NOMO-1 (cell line): Measurements from ENCODE around the gene DPM3.
"Not testable (repeated sequence)": the region's sequence is repeated elsewhere in the genome, so short reads cannot be mapped to it uniquely, and the experiment has no call there.

Experiments
- DNase-seq, 2 experiments: peaks; one replicate each; lab custom pipeline; 2025; ENCODE audit not compliant: unreplicated experiment in 2 of 2; lab: John Stamatoyannopoulos, UW

DPM3 gene

GRCh38 chr1:155126556-155127104 lies 13.7 kb downstream of the DPM3 start:
- DNase-seq, result no peak

- no peak for DNase-seq
Observed at GRCh38 chr1:155125946-155126555, 14.3 kb downstream of the DPM3 start.

GRCh38 chr1:155125511-155125945 lies 14.8 kb downstream of the DPM3 start:
- DNase-seq, result no peak

DNA sequence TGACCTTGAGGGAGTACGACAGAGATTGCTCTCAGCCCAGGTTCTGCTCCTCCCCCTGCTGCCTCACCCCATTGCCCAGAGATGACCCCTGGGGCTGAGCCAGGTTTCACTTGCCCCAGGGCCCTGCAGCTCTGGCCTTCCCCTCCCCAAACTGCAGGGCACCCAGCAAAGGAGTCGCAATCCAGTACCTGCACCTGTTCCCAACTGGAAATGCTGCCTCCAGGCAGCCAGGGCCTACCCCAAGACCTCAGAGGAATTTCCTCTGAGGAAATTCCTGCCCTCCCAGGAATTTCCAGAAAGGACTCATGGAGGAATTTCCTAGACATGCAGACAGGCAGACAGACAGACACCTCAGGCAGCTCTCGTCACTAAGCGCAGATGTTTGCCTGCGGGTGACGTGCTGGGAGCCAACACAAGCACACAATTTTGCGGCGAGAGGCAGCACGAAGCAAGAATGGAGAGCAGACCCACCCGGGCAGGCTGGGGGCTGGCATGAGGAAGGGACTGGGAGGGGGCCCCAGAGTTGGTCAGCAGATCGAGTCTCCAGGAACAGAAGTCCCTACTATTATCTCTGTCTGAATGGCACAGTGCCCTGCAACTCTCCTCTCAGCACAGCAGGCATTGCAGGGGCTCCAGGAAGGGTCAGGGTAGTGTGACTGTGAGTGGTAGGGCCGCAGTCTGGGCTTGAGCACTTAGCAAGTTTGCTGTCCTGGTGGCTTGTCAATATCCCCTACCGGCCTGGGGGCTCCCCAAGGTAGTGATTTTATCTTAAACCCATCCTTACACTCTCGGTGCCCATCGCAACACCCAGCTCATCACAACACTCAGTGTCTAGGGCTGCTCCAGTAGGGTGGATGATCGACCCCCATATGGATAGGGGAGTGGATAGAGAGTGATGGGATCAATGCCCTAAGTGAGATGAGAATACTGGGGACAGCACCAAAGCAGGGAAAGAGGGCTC lies 15.5 kb downstream of the DPM3 start:
- no peak for DNase-seq

GRCh38 chr1:155123801-155124200 lies 16.5 kb downstream of the DPM3 start:
- DNase-seq, result no peak

GRCh38 chr1:155122308-155122707 lies 18.0 kb downstream of the DPM3 start:
- no peak for DNase-seq

- no peak for DNase-seq
Observed at GRCh38 chr1:155121249-155121648, 19.1 kb downstream of the DPM3 start.

DNA sequence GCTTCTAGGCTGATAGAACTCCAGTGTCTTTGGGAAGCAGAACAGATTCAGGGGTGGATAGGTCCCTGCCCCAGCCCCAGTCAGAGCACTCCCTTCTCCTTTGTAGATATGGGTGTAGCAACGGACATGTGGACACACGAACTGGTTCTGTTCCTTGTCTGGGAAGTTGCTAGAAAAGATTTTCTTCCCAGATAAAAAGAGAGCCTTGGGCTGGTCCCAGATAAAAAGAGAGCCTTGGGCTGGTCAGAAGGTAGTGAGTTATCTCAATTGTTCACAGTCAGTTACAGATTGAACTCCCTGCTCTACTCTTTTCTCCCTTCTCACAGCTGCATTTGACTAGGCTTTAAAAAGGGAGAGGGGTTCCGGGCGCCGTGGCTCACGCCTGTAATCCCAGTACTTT lies 20.1 kb downstream of the DPM3 start:
- no peak for DNase-seq

- DNase-seq, result not testable (repeated sequence)
Observed at GRCh38 chr1:155118090-155118489, 22.2 kb downstream of the DPM3 start.

GRCh38 chr1:155117610-155118009 lies 22.7 kb downstream of the DPM3 start:
- DNase-seq, result no peak

GRCh38 chr1:155116113-155116764 lies 24.1 kb downstream of the DPM3 start:
- DNase-seq, result no peak

DNA sequence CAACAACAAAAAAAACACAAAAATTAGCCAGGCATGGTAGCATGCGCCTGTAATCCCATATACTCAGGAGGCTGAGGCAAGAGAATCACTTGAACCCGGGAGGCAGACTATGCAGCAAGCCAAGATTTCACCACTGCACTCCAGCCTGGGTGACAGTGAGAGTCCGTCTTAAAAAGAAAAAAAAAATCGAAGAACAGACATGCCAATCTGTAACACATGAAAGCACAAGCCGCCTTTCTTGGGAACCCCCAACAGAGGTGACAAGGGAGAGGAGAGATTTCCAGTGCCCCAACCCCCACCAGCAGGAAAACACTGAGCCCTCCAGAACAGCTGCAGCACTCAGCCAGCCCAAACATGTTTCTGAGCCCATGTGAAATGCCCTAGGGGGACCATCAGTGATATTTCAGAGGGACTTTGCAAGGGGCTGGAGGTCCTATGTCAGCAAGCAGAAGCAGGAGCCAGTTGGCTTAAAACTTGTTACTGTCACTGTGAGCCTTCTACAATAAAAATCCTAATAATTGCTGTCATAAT lies 26.8 kb downstream of the DPM3 start:
- DNase-seq, result no peak

DNA sequence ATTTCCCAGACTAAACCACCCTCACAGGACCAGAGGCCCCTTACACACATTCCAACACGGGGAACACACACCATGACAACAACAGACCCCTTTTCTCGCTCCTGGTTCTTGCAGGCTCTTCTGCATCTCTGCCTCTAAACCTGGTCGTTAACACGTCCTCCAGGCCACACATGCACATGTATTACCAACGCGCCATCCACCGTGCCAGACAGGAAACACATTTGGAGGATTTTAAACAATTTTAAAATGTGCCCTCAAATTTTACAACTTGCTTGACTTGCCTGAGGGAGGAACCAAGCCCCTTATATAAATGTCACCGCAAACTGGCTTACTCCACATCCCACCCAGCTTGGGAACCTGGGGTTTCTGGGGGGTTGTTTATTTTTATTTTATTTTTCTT lies 29.5 kb downstream of the DPM3 start:
- no peak for DNase-seq

GRCh38 chr1:155110381-155110780 lies 29.9 kb downstream of the DPM3 start:
- no peak for DNase-seq

GRCh38 chr1:155108296-155108695 lies 32.0 kb downstream of the DPM3 start:
- DNase-seq, result no peak

GRCh38 chr1:155107309-155108264 lies 32.7 kb downstream of the DPM3 start:
- DNase-seq, result no peak

GRCh38 chr1:155106862-155107261 lies 33.5 kb downstream of the DPM3 start:
- no peak for DNase-seq

- DNase-seq, result no peak
Observed at GRCh38 chr1:155105604-155106011, 34.7 kb downstream of the DPM3 start.

GRCh38 chr1:155104605-155105534 lies 35.5 kb downstream of the DPM3 start:
- DNase-seq, result no peak
